Measurements from ENCODE around the gene UNK.

Gene UNK

GRCh38 chr17:75818326-75818885 is 33.8 kb downstream of the UNK start:
- in situ Hi-C loops (cut with HindIII; ENCODE audit: low sequenced_read_pairs), result no loop called here
- no peak overlapping the region for H3K4me3 ChIP-seq (ENCODE audit: low read depth, low read length)
- TF ChIP-seq CTCF (IDR thresholded peaks at IDR 0.05; ENCODE audit: low read depth, low read length, missing control alignments), result no peak
- no peak for DNase-seq (ENCODE audit: low read depth)

- TF ChIP-seq CTCF (IDR thresholded peaks at IDR 0.05; ENCODE audit: low read depth, low read length, missing control alignments), result no peak
- DNase-seq (ENCODE audit: low read depth), result no peak
- H3K4me3 ChIP-seq (ENCODE audit: low read depth, low read length), result no peak overlapping the region
- in situ Hi-C loops (cut with HindIII; ENCODE audit: low sequenced_read_pairs), result no loop called here
Observed at GRCh38 chr17:75819116-75819515, 34.5 kb downstream of the UNK start.

GRCh38 chr17:75819678-75820077 is 35.1 kb downstream of the UNK start:
- no peak for TF ChIP-seq CTCF (IDR thresholded peaks at IDR 0.05; ENCODE audit: low read depth, low read length, missing control alignments)
- no peak for DNase-seq (ENCODE audit: low read depth)
- in situ Hi-C loops (cut with HindIII; ENCODE audit: low sequenced_read_pairs), result no loop called here

GRCh38 chr17:75820094-75821080 is 35.8 kb downstream of the UNK start:
- no peak for DNase-seq (ENCODE audit: low read depth)
- H3K4me3 ChIP-seq (ENCODE audit: low read depth, low read length), result no peak overlapping the region
- TF ChIP-seq CTCF (IDR thresholded peaks at IDR 0.05; ENCODE audit: low read depth, low read length, missing control alignments), result no peak
- in situ Hi-C loops (cut with HindIII; ENCODE audit: low sequenced_read_pairs), result no loop called here

More at GRCh38 chr17:75819678-75820077, 35.1 kb downstream of the UNK start:
- no peak overlapping the region for H3K4me3 ChIP-seq (ENCODE audit: low read depth, low read length)

- TF ChIP-seq CTCF (IDR thresholded peaks at IDR 0.05; ENCODE audit: low read depth, low read length, missing control alignments), result no peak
- DNase-seq (ENCODE audit: low read depth), result no peak
- in situ Hi-C loops (cut with HindIII; ENCODE audit: low sequenced_read_pairs), result no loop called here
- no peak overlapping the region for H3K4me3 ChIP-seq (ENCODE audit: low read depth, low read length)
Observed at GRCh38 chr17:75821552-75821951, 36.9 kb downstream of the UNK start.

GRCh38 chr17:75822119-75822799 is 37.7 kb downstream of the UNK start:
- no peak for TF ChIP-seq CTCF (IDR thresholded peaks at IDR 0.05; ENCODE audit: low read depth, low read length, missing control alignments)
- no peak for DNase-seq (ENCODE audit: low read depth)
- in situ Hi-C loops (cut with HindIII; ENCODE audit: low sequenced_read_pairs), result no loop called here
- no peak overlapping the region for H3K4me3 ChIP-seq (ENCODE audit: low read depth, low read length)
